Liver (tissue), 9 donors: ENCODE data around the gene SRGAP1. TPM values are rescaled to one million over a fixed set of nuclear protein-coding genes. Genes with fewer than 3 reads are reported as not detected.

Source experiments
- DNase-seq: peaks from one replicate; pipeline ENCODE4 v3.0.0-alpha.2; 2017; ENCODE audit warnings: low spot score
- H3K27ac ChIP-seq, 2 donors: one replicate each; pipeline ENCODE4 v1.7.0; 2013; ENCODE audit warnings: inconsistent platforms in 2 of 2, low read length in 2 of 2, control low read depth in 1 of 2, low read depth in 1 of 2, mild to moderate bottlenecking in 1 of 2
- H3K27me3 ChIP-seq, 4 donors: one replicate each; pipeline versions ENCODE4 v1.6.1 to v1.7.0; 2013; ENCODE audit warnings: low read length in 3 of 4, inconsistent platforms in 1 of 4, mild to moderate bottlenecking in 1 of 4, moderate library complexity in 1 of 4; ENCODE audit not compliant: control insufficient read depth in 4 of 4, insufficient read depth in 4 of 4
- H3K36me3 ChIP-seq, 4 donors: one replicate each; pipeline versions ENCODE4 v1.6.1 to v1.7.0; 2013; ENCODE audit warnings: low read length in 3 of 4, mild to moderate bottlenecking in 3 of 4, low read depth in 1 of 4, moderate library complexity in 1 of 4; ENCODE audit not compliant: control insufficient read depth in 4 of 4, insufficient read depth in 3 of 4
- H3K4me1 ChIP-seq, 4 donors: one replicate each; pipeline versions ENCODE4 v1.6.1 to v1.7.0; 2013; ENCODE audit warnings: low read length in 3 of 4, mild to moderate bottlenecking in 3 of 4, moderate library complexity in 1 of 4; ENCODE audit not compliant: control insufficient read depth in 4 of 4, insufficient read depth in 4 of 4
- H3K4me3 ChIP-seq, 3 donors: one replicate each; pipeline versions ENCODE4 v1.6.1 to v1.7.0; 2013; ENCODE audit warnings: low read length in 3 of 3, control low read depth in 1 of 3, low read depth in 1 of 3, mild to moderate bottlenecking in 1 of 3
- H3K9ac ChIP-seq, 2 donors: one replicate each; pipeline ENCODE4 v1.7.0; 2013; ENCODE audit warnings: low read length in 2 of 2, mild to moderate bottlenecking in 2 of 2, moderate library complexity in 2 of 2, control low read depth in 1 of 2, low read depth in 1 of 2
- H3K9me3 ChIP-seq, 4 donors: one replicate each; pipeline versions ENCODE4 v1.6.1 to v1.7.0; 2013; ENCODE audit warnings: low read length in 3 of 4; ENCODE audit not compliant: control insufficient read depth in 4 of 4
- EGR1 ChIP-seq, 2 donors: IDR thresholded peaks; 2 replicates each; pipeline ENCODE4 v1.6.1; 2016 to 2018; ENCODE audit warnings: antibody characterized with exemption in 2 of 2, low read depth in 2 of 2
- FOXA1 ChIP-seq: IDR thresholded peaks from 2 replicates; pipeline ENCODE4 v1.6.1; 2016; ENCODE audit warnings: antibody characterized with exemption
- FOXA2 ChIP-seq: IDR thresholded peaks from 2 replicates; pipeline ENCODE4 v1.6.1; 2016; ENCODE audit warnings: antibody characterized with exemption
- GABPA ChIP-seq, 2 donors: IDR thresholded peaks in 1 of 2; conservative IDR thresholded peaks in 1 of 2; 2 replicates each; pipeline ENCODE4 v1.6.1; 2016; ENCODE audit warnings: antibody characterized with exemption in 2 of 2, mild to moderate bottlenecking in 1 of 2, moderate library complexity in 1 of 2
- HNF4A ChIP-seq, 2 donors: conservative IDR thresholded peaks; 2 replicates each; pipeline ENCODE4 v1.6.1; 2016; ENCODE audit warnings: antibody characterized with exemption in 2 of 2, mild to moderate bottlenecking in 2 of 2
- HNF4G ChIP-seq: IDR thresholded peaks from 2 replicates; pipeline ENCODE4 v1.6.1; 2016; ENCODE audit warnings: antibody characterized with exemption
- JUND ChIP-seq, 2 donors: IDR thresholded peaks; 2 replicates each; pipeline ENCODE4 v1.6.1; 2016; ENCODE audit warnings: antibody characterized with exemption in 2 of 2
- NR2F2 ChIP-seq: IDR thresholded peaks from 2 replicates; pipeline ENCODE4 v1.6.1; 2016; ENCODE audit warnings: antibody characterized with exemption
- RAD21 ChIP-seq, 2 donors: IDR thresholded peaks; 2 replicates each; pipeline ENCODE4 v1.6.1; 2016; ENCODE audit warnings: antibody characterized with exemption in 2 of 2, mild to moderate bottlenecking in 2 of 2
- RXRA ChIP-seq, 2 donors: IDR thresholded peaks; 2 replicates each; pipeline ENCODE4 v1.6.1; 2017 to 2018; ENCODE audit warnings: antibody characterized with exemption in 2 of 2, mild to moderate bottlenecking in 1 of 2
- SP1 ChIP-seq: IDR thresholded peaks from 2 replicates; pipeline ENCODE4 v1.6.1; 2018; ENCODE audit warnings: antibody characterized with exemption, mild to moderate bottlenecking
- TAF1 ChIP-seq: conservative IDR thresholded peaks from 2 replicates; pipeline ENCODE4 v1.6.1; 2016; ENCODE audit warnings: antibody characterized with exemption, mild to moderate bottlenecking
- YY1 ChIP-seq: IDR thresholded peaks from 2 replicates; pipeline ENCODE4 v1.6.1; 2016; ENCODE audit warnings: antibody characterized with exemption, mild to moderate bottlenecking
- WGBS: extraction: QIAGEN DNeasy Blood & Tissue Kit; methylation state at CpG from one replicate; pipeline ENCODE4 v1.1.7; 2013; 5-methylcytosine and 5-hydroxymethylcytosine counted together
- polyA plus RNA-seq, 2 donors: library from polyadenylated mRNA; stranded (reverse) in 1 of 2; unstranded in 1 of 2; fragments of 200-250 nt in 1 of 2; fragments of >200 nt in 1 of 2; fragmentation: Nextera tagmentation in 1 of 2; extraction: Ambion mirVana in 1 of 2; gene quantifications; one replicate each; pipeline versions ENCODE4 v1.2.1 to v1.2.3, GENCODE V29; 2013 to 2015
- total RNA-seq, 2 donors: library from RNA; depleted of rRNA; stranded (reverse); fragments of >200 nt; gene quantifications; one replicate each; pipeline ENCODE4 v1.2.3, GENCODE V29; 2014
- TF ChIP-seq, protein P1 (sequence below): IDR thresholded peaks from 2 replicates; pipeline ENCODE4 v1.6.1; 2016; ENCODE audit warnings: antibody characterized with exemption
- TF ChIP-seq, protein P2 (sequence below): IDR thresholded peaks from 2 replicates; pipeline ENCODE4 v1.6.1; 2016; ENCODE audit warnings: antibody characterized with exemption, mild to moderate bottlenecking
- TF ChIP-seq, protein P3 (sequence below): IDR thresholded peaks from 2 replicates; pipeline ENCODE4 v1.6.1; 2016; ENCODE audit warnings: antibody characterized with exemption
- TF ChIP-seq, protein P4 (sequence below): IDR thresholded peaks from 2 replicates; pipeline ENCODE4 v1.6.1; 2016; ENCODE audit warnings: antibody characterized with exemption
- TF ChIP-seq, protein P5 (sequence below): fragments of 150-350 bp; IDR thresholded peaks from 2 replicates; pipeline ENCODE4 v1.5.1; 2017; ENCODE audit warnings: improper control_type of control experiment, low read depth, low read length; ENCODE audit not compliant: missing input control
- donor health status: healthy.
- donor health status: healthy.
- donor health status: healthy.
- donor health status: healthy.
- donor health status: healthy.

The SRGAP1 gene
- total and polyA plus RNA-seq, 4 donors, result 0.28 to 1.3 (median 0.85) TPM

DNA sequence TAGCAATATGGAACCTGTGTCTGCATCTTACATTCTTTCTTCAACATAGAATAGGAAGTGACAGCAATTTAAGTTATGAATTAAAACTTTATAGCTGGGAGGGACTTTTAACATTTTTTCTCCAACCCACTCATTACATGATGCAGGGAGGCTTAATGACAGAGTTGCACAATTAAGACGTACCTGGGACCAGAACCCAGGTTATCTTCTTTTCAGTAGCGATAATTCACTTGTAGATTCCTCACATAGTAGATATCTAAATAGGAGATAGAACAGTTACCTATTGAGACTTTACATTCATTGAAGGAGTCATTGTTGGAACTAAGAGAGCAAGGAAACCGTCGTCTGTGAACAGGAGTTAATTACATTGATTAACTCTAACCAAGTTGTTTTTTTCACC lies 5.1 kb downstream of the SRGAP1 start:
- Histone ChIP-seq H3K27ac (no peak overlapping the region), H3K36me3 (no peaks in the 10 kb centered on the region), H3K9me3 (no peaks in the 10 kb centered on the region), H3K4me1 (peaks cover 2 to 19% (median 8%) of the 10 kb centered on the region in 4 donors), H3K4me3 (no peak overlapping the region), H3K27me3 (no peaks in the 10 kb centered on the region), H3K9ac (no peak overlapping the region)
- no peak for DNase-seq
- no peak for TF ChIP-seq HNF4G
- TF ChIP-seq RXRA (IDR thresholded peaks at IDR 0.05), result no peak
- TF ChIP-seq, protein P1, sequence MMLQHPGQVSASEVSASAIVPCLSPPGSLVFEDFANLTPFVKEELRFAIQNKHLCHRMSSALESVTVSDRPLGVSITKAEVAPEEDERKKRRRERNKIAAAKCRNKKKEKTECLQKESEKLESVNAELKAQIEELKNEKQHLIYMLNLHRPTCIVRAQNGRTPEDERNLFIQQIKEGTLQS, result no peak
- no peak for TF ChIP-seq JUND (IDR thresholded peaks at IDR 0.05)
- WGBS, result 89% methylated on average over 4 of the region's 4 CpGs

DNA sequence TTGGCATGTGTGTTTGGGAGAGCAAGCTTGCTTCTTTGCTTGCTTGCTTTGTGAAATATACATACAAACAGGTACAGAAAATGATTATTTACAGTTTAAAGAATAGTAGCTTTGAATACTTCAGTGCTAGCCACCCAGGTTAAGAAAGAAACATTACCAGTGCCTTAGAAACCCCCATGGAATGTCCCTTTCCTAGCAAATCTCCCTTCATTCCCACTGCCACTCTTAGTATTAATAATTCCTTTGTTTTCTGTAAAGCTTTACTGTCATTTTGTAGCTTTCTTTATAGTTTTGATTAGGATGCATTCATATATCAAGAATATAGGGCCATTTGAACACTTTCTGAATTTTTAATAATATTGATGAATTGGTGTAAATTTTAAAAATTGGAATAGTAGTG lies 9.5 kb downstream of the SRGAP1 start:
- Histone ChIP-seq H3K27me3 (no peaks in the 10 kb centered on the region), H3K4me3 (no peak overlapping the region), H3K36me3 (no peaks in the 10 kb centered on the region), H3K27ac (no peak overlapping the region), H3K4me1 (no peaks in the 10 kb centered on the region), H3K9me3 (no peaks in the 10 kb centered on the region), H3K9ac (no peak overlapping the region)
- TF ChIP-seq HNF4A (conservative IDR thresholded peaks at IDR 0.05) (no peak), JUND (IDR thresholded peaks at IDR 0.05) (no peak), FOXA2 (no peak), YY1 (no peak), TAF1 (no peak), NR2F2 (no peak), FOXA1 (no peak), SP1 (no peak), RAD21 (IDR thresholded peaks at IDR 0.05) (no peak), GABPA (IDR thresholded peaks at IDR 0.05 in 1 of 2, conservative IDR thresholded peaks at IDR 0.05 in 1 of 2) (no peak), HNF4G (no peak), EGR1 (IDR thresholded peaks at IDR 0.05; ENCODE audit: low read depth in 2 of 2) (no peak)
- TF ChIP-seq, protein P2, sequence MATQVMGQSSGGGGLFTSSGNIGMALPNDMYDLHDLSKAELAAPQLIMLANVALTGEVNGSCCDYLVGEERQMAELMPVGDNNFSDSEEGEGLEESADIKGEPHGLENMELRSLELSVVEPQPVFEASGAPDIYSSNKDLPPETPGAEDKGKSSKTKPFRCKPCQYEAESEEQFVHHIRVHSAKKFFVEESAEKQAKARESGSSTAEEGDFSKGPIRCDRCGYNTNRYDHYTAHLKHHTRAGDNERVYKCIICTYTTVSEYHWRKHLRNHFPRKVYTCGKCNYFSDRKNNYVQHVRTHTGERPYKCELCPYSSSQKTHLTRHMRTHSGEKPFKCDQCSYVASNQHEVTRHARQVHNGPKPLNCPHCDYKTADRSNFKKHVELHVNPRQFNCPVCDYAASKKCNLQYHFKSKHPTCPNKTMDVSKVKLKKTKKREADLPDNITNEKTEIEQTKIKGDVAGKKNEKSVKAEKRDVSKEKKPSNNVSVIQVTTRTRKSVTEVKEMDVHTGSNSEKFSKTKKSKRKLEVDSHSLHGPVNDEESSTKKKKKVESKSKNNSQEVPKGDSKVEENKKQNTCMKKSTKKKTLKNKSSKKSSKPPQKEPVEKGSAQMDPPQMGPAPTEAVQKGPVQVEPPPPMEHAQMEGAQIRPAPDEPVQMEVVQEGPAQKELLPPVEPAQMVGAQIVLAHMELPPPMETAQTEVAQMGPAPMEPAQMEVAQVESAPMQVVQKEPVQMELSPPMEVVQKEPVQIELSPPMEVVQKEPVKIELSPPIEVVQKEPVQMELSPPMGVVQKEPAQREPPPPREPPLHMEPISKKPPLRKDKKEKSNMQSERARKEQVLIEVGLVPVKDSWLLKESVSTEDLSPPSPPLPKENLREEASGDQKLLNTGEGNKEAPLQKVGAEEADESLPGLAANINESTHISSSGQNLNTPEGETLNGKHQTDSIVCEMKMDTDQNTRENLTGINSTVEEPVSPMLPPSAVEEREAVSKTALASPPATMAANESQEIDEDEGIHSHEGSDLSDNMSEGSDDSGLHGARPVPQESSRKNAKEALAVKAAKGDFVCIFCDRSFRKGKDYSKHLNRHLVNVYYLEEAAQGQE, result no peak
- TF ChIP-seq, protein P3, sequence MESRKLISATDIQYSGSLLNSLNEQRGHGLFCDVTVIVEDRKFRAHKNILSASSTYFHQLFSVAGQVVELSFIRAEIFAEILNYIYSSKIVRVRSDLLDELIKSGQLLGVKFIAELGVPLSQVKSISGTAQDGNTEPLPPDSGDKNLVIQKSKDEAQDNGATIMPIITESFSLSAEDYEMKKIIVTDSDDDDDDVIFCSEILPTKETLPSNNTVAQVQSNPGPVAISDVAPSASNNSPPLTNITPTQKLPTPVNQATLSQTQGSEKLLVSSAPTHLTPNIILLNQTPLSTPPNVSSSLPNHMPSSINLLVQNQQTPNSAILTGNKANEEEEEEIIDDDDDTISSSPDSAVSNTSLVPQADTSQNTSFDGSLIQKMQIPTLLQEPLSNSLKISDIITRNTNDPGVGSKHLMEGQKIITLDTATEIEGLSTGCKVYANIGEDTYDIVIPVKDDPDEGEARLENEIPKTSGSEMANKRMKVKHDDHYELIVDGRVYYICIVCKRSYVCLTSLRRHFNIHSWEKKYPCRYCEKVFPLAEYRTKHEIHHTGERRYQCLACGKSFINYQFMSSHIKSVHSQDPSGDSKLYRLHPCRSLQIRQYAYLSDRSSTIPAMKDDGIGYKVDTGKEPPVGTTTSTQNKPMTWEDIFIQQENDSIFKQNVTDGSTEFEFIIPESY, result no peak
- TF ChIP-seq, protein P4, sequence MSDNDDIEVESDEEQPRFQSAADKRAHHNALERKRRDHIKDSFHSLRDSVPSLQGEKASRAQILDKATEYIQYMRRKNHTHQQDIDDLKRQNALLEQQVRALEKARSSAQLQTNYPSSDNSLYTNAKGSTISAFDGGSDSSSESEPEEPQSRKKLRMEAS, result no peak
- TF ChIP-seq, protein P5, sequence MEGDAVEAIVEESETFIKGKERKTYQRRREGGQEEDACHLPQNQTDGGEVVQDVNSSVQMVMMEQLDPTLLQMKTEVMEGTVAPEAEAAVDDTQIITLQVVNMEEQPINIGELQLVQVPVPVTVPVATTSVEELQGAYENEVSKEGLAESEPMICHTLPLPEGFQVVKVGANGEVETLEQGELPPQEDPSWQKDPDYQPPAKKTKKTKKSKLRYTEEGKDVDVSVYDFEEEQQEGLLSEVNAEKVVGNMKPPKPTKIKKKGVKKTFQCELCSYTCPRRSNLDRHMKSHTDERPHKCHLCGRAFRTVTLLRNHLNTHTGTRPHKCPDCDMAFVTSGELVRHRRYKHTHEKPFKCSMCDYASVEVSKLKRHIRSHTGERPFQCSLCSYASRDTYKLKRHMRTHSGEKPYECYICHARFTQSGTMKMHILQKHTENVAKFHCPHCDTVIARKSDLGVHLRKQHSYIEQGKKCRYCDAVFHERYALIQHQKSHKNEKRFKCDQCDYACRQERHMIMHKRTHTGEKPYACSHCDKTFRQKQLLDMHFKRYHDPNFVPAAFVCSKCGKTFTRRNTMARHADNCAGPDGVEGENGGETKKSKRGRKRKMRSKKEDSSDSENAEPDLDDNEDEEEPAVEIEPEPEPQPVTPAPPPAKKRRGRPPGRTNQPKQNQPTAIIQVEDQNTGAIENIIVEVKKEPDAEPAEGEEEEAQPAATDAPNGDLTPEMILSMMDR, result no peak
- DNase-seq, result no peak
